K562 (cell line): Measurements from ENCODE around the gene STXBP6.

ENCODE experiments used
- DPF2 ChIP-seq: fragments of 450-650 bp; IDR thresholded peaks from 2 replicates; pipeline ENCODE4 v1.6.1; 2016
- FOXK1 ChIP-seq: sonication (generic); formaldehyde crosslinking; IDR thresholded peaks from 2 replicates; pipeline ENCODE4 v1.8.0; 2022; ENCODE audit warnings: missing genetic modification reagents, mild to moderate bottlenecking, borderline replicate concordance
- MAZ ChIP-seq, 2 experiments: fragments of 450-650 bp in 1 of 2; sonication (generic) in 1 of 2; formaldehyde crosslinking; IDR thresholded peaks in 1 of 2; conservative IDR thresholded peaks in 1 of 2; 2 replicates each; pipeline versions ENCODE4 v1.4.0 to v1.5.0; 2020; ENCODE audit warnings: mild to moderate bottlenecking in 1 of 2, missing genetic modification reagents in 1 of 2
- POLR2AphosphoS5 ChIP-seq: IDR thresholded peaks from 2 replicates; pipeline ENCODE4 v1.6.1; 2011; ENCODE audit warnings: mild to moderate bottlenecking, low read depth, low read length, moderate library complexity; ENCODE audit not compliant: control insufficient read depth, insufficient read depth
- ZNF444 ChIP-seq: fragments of 250-450 bp; sonication (Bioruptor Pico); IDR thresholded peaks from 2 replicates; pipeline ENCODE4 v1.4.0; 2020; ENCODE audit warnings: mild to moderate bottlenecking, moderate library complexity
- ZZZ3 ChIP-seq: fragments of 450-650 bp; IDR thresholded peaks from 2 replicates; pipeline ENCODE4 v1.6.1; 2016; ENCODE audit warnings: antibody characterized with exemption, mild to moderate bottlenecking, moderate library complexity
- TF ChIP-seq, protein P1 (sequence below), 3 experiments: IDR thresholded peaks in 2 of 3; conservative IDR thresholded peaks in 1 of 3; 2 replicates each; pipeline ENCODE4 v1.5.1; 2011 to 2012; ENCODE audit warnings: low read length in 3 of 3, mild to moderate bottlenecking in 3 of 3, control low read depth in 2 of 3, improper control_type of control experiment in 1 of 3, inconsistent platforms in 1 of 3, low read depth in 1 of 3, mixed read lengths in 1 of 3, moderate library complexity in 1 of 3; ENCODE audit not compliant: insufficient read depth in 2 of 3
- TF ChIP-seq, protein P2 (sequence below), 2 experiments: fragments of 450-650 bp in 1 of 2; sonication (generic) in 1 of 2; formaldehyde crosslinking in 1 of 2; IDR thresholded peaks; 2 replicates each; pipeline versions ENCODE4 v1.7.1 to v1.9.0; 2016 to 2022; ENCODE audit warnings: inconsistent platforms in 1 of 2, mild to moderate bottlenecking in 1 of 2, missing genetic modification reagents in 1 of 2

DNA sequence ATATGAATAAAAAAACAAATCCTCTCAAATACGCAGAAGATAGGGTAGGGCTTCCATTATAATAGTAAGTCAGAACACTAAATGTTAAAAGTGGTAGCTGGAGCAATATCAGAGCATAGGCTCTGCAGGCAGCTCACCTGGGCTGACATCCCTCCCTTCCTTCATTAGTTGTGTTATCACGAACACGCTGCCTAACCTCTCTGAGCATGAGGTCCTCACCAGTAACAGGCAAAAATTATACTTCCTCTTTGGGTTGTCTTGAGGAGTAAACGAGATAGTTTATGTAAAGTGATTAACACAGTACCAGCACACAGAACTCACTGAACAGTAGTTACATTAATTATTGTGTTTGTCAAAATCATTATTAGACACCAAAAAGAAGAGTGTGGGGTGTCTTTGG, 154.3 kb downstream of the STXBP6 start:
- TF ChIP-seq FOXK1 (no peak), DPF2 (no peak), ZNF444 (CRISPR knock-in tag) (no peak), MAZ (CRISPR knock-in tag; conservative IDR thresholded peaks at IDR 0.05 in 1 of 2, IDR thresholded peaks at IDR 0.05 in 1 of 2) (no peak), ZZZ3 (no peak), POLR2AphosphoS5 (no peak)
- TF ChIP-seq, protein P1, sequence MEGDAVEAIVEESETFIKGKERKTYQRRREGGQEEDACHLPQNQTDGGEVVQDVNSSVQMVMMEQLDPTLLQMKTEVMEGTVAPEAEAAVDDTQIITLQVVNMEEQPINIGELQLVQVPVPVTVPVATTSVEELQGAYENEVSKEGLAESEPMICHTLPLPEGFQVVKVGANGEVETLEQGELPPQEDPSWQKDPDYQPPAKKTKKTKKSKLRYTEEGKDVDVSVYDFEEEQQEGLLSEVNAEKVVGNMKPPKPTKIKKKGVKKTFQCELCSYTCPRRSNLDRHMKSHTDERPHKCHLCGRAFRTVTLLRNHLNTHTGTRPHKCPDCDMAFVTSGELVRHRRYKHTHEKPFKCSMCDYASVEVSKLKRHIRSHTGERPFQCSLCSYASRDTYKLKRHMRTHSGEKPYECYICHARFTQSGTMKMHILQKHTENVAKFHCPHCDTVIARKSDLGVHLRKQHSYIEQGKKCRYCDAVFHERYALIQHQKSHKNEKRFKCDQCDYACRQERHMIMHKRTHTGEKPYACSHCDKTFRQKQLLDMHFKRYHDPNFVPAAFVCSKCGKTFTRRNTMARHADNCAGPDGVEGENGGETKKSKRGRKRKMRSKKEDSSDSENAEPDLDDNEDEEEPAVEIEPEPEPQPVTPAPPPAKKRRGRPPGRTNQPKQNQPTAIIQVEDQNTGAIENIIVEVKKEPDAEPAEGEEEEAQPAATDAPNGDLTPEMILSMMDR (IDR thresholded peaks at IDR 0.05 in 2 of 3, conservative IDR thresholded peaks at IDR 0.05 in 1 of 3; ENCODE audit: insufficient read depth in 2 of 3, low read depth in 1 of 3, low read length in 3 of 3) = no peak
- TF ChIP-seq, protein P2, sequence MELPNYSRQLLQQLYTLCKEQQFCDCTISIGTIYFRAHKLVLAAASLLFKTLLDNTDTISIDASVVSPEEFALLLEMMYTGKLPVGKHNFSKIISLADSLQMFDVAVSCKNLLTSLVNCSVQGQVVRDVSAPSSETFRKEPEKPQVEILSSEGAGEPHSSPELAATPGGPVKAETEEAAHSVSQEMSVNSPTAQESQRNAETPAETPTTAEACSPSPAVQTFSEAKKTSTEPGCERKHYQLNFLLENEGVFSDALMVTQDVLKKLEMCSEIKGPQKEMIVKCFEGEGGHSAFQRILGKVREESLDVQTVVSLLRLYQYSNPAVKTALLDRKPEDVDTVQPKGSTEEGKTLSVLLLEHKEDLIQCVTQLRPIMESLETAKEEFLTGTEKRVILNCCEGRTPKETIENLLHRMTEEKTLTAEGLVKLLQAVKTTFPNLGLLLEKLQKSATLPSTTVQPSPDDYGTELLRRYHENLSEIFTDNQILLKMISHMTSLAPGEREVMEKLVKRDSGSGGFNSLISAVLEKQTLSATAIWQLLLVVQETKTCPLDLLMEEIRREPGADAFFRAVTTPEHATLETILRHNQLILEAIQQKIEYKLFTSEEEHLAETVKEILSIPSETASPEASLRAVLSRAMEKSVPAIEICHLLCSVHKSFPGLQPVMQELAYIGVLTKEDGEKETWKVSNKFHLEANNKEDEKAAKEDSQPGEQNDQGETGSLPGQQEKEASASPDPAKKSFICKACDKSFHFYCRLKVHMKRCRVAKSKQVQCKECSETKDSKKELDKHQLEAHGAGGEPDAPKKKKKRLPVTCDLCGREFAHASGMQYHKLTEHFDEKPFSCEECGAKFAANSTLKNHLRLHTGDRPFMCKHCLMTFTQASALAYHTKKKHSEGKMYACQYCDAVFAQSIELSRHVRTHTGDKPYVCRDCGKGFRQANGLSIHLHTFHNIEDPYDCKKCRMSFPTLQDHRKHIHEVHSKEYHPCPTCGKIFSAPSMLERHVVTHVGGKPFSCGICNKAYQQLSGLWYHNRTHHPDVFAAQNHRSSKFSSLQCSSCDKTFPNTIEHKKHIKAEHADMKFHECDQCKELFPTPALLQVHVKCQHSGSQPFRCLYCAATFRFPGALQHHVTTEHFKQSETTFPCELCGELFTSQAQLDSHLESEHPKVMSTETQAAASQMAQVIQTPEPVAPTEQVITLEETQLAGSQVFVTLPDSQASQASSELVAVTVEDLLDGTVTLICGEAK (IDR thresholded peaks at IDR 0.05) = no peak
- TF ChIP-seq, protein P2 (CRISPR knock-in tag; IDR thresholded peaks at IDR 0.05) = no peak
